DND-41 (cell line): ENCODE measurements around the gene TFAP2E.

Source experiments
- ATAC-seq: fragments of 200-7000 bp; cut with Tn5 transposase; 3 replicates; pipeline ENCODE4 v1.9.1; 2021; ENCODE audit warnings: low read depth; ENCODE audit not compliant: insufficient read depth
- DNase-seq: peaks from one replicate; pipeline ENCODE4 v3.0.0-alpha.2; 2020
- H2AFZ ChIP-seq: 2 replicates; pipeline ENCODE4 v1.6.0; 2012; ENCODE audit warnings: low read depth, low read length
- H3K27ac ChIP-seq: 2 replicates; pipeline ENCODE4 v1.5.1; 2012; ENCODE audit warnings: low read length, inconsistent platforms
- H3K27me3 ChIP-seq: fragments of 200-600 bp; sonication (generic); 2 replicates; pipeline ENCODE4 v1.6.0; 2012; ENCODE audit warnings: low read length, mild to moderate bottlenecking, inconsistent platforms; ENCODE audit not compliant: insufficient read depth, poor library complexity
- H3K36me3 ChIP-seq: 2 replicates; pipeline ENCODE4 v1.5.1; 2012; ENCODE audit warnings: low read length, inconsistent platforms; ENCODE audit not compliant: insufficient read depth
- H3K4me1 ChIP-seq: 2 replicates; pipeline ENCODE4 v1.5.1; 2012; ENCODE audit warnings: mild to moderate bottlenecking, low read length; ENCODE audit not compliant: insufficient read depth
- H3K4me2 ChIP-seq: 2 replicates; pipeline ENCODE4 v1.6.0; 2012; ENCODE audit warnings: mild to moderate bottlenecking, moderate library complexity, low read length, inconsistent platforms; ENCODE audit not compliant: insufficient read depth
- H3K4me3 ChIP-seq, 2 experiments: fragments of 200-600 bp in 1 of 2; shearing (Covaris generic) in 1 of 2; 2 replicates each; pipeline ENCODE4 v1.5.1; 2012 to 2016; ENCODE audit warnings: inconsistent platforms in 2 of 2, low read length in 2 of 2, mild to moderate bottlenecking in 2 of 2, low read depth in 1 of 2, moderate library complexity in 1 of 2
- H3K79me2 ChIP-seq: 2 replicates; pipeline ENCODE4 v1.6.0; 2012; ENCODE audit warnings: low read length, inconsistent platforms; ENCODE audit not compliant: insufficient read depth
- H3K9ac ChIP-seq: 2 replicates; pipeline ENCODE4 v1.6.0; 2012; ENCODE audit warnings: low read depth, mild to moderate bottlenecking, inconsistent platforms, low read length, moderate library complexity
- H3K9me3 ChIP-seq: 2 replicates; pipeline ENCODE4 v1.5.1; 2012; ENCODE audit warnings: low read length, moderate library complexity, mild to moderate bottlenecking, inconsistent platforms; ENCODE audit not compliant: insufficient read depth, severe bottlenecking
- H4K20me1 ChIP-seq: 2 replicates; pipeline ENCODE4 v1.6.0; 2012; ENCODE audit warnings: low read length; ENCODE audit not compliant: insufficient read depth
- EZH2 ChIP-seq: IDR thresholded peaks from 3 replicates; pipeline ENCODE4 v1.6.1; 2012; ENCODE audit warnings: borderline replicate concordance, low read depth, mild to moderate bottlenecking, moderate library complexity, low read length, inconsistent platforms; ENCODE audit not compliant: severe bottlenecking
- TF ChIP-seq, protein P1 (sequence below): IDR thresholded peaks from 2 replicates; pipeline ENCODE4 v1.5.1; 2012; ENCODE audit warnings: borderline replicate concordance, low read length, moderate library complexity, mild to moderate bottlenecking; ENCODE audit not compliant: poor library complexity, severe bottlenecking; ENCODE audit errors: extremely low read depth

Gene TFAP2E

DNA sequence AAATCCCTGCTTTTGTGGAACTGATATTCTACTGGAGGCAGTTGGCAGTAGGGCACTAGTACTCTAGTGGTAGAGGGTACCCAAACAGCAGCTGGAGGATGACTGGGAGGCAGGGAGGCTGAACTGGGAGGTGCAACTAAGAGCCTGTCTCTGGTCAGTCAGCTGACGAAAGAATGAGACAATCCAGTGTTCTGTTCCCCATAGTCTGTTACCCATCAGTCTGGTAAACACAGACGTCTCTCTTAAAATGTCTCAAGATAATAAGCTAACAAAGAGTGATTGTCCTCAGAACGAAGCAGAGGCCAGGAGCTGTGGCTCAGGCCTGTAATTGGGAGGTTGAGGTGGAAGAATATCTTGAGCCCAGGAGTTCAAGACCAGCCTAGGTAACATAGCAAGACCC is 30.4 kb downstream of the TFAP2E start:
- Histone ChIP-seq H3K79me2 (peaks cover 34% of the 10 kb centered on the region), H3K9ac (no peak overlapping the region), H3K36me3 (peaks cover 93% of the 10 kb centered on the region), H4K20me1 (peaks cover 9% of the 10 kb centered on the region), H3K4me2 (no peak overlapping the region), H3K9me3 (no peaks in the 10 kb centered on the region), H3K4me1 (no peaks in the 10 kb centered on the region), H3K27me3 (no peaks in the 10 kb centered on the region), H3K4me3 (no peak overlapping the region), H3K27ac (no peak overlapping the region), H2AFZ (no peak overlapping the region)
- DNase-seq, result no peak
- ATAC-seq, result no peak
- TF ChIP-seq, protein P1, sequence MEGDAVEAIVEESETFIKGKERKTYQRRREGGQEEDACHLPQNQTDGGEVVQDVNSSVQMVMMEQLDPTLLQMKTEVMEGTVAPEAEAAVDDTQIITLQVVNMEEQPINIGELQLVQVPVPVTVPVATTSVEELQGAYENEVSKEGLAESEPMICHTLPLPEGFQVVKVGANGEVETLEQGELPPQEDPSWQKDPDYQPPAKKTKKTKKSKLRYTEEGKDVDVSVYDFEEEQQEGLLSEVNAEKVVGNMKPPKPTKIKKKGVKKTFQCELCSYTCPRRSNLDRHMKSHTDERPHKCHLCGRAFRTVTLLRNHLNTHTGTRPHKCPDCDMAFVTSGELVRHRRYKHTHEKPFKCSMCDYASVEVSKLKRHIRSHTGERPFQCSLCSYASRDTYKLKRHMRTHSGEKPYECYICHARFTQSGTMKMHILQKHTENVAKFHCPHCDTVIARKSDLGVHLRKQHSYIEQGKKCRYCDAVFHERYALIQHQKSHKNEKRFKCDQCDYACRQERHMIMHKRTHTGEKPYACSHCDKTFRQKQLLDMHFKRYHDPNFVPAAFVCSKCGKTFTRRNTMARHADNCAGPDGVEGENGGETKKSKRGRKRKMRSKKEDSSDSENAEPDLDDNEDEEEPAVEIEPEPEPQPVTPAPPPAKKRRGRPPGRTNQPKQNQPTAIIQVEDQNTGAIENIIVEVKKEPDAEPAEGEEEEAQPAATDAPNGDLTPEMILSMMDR, result no peak
- no peak for TF ChIP-seq EZH2

DNA sequence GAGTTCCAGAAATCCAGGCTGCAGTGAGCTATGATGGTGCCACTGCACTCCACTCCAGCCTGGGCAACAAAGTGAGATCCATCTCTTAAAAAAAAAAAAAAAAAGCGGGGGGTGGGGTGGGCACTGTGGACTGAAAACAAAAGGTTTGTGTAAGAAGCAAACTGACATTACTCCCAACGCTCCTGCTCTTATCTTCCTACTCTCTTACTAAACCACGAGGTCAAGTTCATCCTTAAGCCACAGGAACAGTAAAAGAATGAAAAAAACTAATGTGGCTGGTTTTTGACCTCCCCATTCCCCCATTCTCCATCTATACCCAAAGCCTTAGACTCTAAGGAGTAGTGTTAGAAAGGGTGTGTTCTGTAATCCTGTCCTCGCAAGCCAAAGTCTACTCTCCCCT is 30.8 kb downstream of the TFAP2E start:
- no peak for ATAC-seq

DNA sequence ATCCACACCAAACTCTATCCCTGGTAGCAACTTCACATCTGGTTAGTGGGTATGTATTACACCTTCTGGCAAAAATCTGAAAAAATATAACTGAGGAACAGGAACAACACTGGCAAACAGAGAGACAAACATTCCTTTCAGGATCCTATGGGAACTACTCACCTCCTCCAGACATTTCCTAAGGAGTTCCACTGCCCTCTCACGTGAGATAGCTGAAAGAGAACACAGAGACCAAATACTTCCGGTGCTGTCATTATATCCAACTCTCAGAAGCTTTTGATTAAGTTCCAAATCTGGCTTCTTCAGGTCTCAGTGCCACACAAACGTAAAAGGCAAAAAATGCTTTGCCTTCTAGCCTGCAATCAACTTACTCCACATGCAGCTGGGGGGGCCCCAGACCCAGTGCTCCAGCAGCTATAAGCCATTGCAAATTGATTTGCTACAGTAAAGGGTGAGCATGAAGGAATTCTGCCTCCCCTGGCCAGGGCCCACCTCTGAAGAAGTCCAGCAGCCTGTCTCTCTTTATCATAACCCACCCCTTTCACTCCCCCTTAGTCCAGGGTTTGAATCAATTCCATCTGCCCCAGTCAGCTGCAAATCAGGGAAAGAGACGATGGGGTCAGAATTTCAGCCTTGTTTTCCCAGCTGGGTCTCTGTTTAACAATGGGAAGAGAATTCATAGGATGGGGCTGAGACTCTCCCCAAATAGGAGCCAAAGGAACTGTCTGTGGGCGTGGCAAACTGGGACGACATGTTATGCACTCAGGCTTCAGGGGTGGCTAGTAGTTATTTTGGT is 32.2 kb downstream of the TFAP2E start:
- Histone ChIP-seq H2AFZ (no peak overlapping the region), H3K36me3 (peaks cover 96% of the 10 kb centered on the region), H3K9me3 (no peaks in the 10 kb centered on the region), H3K4me3 (no peak overlapping the region), H3K79me2 (peaks cover 52% of the 10 kb centered on the region), H4K20me1 (peaks cover 20% of the 10 kb centered on the region), H3K27me3 (no peaks in the 10 kb centered on the region), H3K9ac (no peak overlapping the region), H3K27ac (no peak overlapping the region), H3K4me1 (no peaks in the 10 kb centered on the region), H3K4me2 (no peak overlapping the region)
- no peak for ATAC-seq
- DNase-seq, result no peak
- TF ChIP-seq, protein P1, result no peak
- TF ChIP-seq EZH2, result no peak

More for the DNA sequence above, 30.8 kb downstream of the TFAP2E start:
- no peak overlapping the region for H3K9ac ChIP-seq
- DNase-seq, result no peak
- H3K4me1 ChIP-seq, result no peaks in the 10 kb centered on the region
- H3K27ac ChIP-seq, result no peak overlapping the region
- no peak overlapping the region for H3K4me2 ChIP-seq
- TF ChIP-seq, protein P1, result no peak
- TF ChIP-seq EZH2, result no peak
- no peaks in the 10 kb centered on the region for H3K9me3 ChIP-seq
- peaks cover 95% of the 10 kb centered on the region for H3K36me3 ChIP-seq
- H3K4me3 ChIP-seq, result no peak overlapping the region
- H4K20me1 ChIP-seq, result peaks cover 11% of the 10 kb centered on the region
- peaks cover 39% of the 10 kb centered on the region for H3K79me2 ChIP-seq
- H2AFZ ChIP-seq, result no peak overlapping the region
- no peaks in the 10 kb centered on the region for H3K27me3 ChIP-seq
